Measurements from ENCODE around the gene ADAD1. TPM values are rescaled to one million over a fixed set of nuclear protein-coding genes. Genes with fewer than 3 reads are reported as not detected.

ADAD1 gene
- total RNA-seq, 2 experiments from 2014 or later = not detected

DNA sequence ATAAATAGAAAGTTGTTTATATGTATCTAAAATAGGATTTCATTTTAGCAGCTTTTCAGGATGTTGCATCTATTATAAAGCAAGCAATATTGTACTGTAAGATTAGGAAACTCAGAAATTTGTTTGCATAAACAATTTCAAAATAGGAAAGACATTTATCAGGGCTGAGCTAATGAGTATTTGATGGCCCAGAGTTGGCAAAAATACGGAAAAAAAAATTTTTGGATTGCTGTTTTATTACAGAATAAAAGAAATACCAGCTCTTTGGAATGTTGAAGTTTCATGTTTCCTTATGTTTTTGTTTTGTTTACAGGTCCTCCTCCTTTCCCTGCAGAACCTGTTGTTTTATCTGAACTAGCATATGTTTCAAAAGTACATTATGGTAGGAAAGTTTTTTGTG is 14.5 kb downstream of the ADAD1 start:
- no peak overlapping the region for H2AFZ ChIP-seq (ENCODE audit: low read length)
- BruUV-seq (replicated peaks) = no TSS peak
- intact Hi-C loops (cut with micrococcal nuclease; ENCODE audit: unreplicated experiment) = no loop called here
- TF ChIP-seq EZH2phosphoT487 (IDR thresholded peaks at IDR 0.05; ENCODE audit: borderline replicate concordance, low read depth, low read length) = no peak
- TF ChIP-seq, protein P1, sequence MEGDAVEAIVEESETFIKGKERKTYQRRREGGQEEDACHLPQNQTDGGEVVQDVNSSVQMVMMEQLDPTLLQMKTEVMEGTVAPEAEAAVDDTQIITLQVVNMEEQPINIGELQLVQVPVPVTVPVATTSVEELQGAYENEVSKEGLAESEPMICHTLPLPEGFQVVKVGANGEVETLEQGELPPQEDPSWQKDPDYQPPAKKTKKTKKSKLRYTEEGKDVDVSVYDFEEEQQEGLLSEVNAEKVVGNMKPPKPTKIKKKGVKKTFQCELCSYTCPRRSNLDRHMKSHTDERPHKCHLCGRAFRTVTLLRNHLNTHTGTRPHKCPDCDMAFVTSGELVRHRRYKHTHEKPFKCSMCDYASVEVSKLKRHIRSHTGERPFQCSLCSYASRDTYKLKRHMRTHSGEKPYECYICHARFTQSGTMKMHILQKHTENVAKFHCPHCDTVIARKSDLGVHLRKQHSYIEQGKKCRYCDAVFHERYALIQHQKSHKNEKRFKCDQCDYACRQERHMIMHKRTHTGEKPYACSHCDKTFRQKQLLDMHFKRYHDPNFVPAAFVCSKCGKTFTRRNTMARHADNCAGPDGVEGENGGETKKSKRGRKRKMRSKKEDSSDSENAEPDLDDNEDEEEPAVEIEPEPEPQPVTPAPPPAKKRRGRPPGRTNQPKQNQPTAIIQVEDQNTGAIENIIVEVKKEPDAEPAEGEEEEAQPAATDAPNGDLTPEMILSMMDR (conservative IDR thresholded peaks at IDR 0.05; ENCODE audit: low read length) = no peak
- H3K27ac ChIP-seq (ENCODE audit: low read depth, low read length, poor library complexity, severe bottlenecking) = no peak overlapping the region
- no peak overlapping the region for H3K4me2 ChIP-seq (ENCODE audit: low read length)
- H4K20me1 ChIP-seq (ENCODE audit: insufficient read depth, low read length) = no peaks in the 10 kb centered on the region
- H3K9me3 ChIP-seq (ENCODE audit: low read length) = no peaks in the 10 kb centered on the region
- H3K9me2 ChIP-seq (ENCODE audit: insufficient read depth, low read length) = no peaks in the 10 kb centered on the region
- POLR2A ChIA-PET = interaction anchor here (0.6 kb wide), 2 partner anchors 40 to 354 kb away, joined by 4 read pairs; no protein-coding TSS in a partner anchor
- no peaks in the 10 kb centered on the region for H3K79me2 ChIP-seq (ENCODE audit: insufficient read depth, low read depth, low read length)
- no peaks in the 10 kb centered on the region for H3K4me1 ChIP-seq (ENCODE audit: insufficient read depth, low read length, poor library complexity, severe bottlenecking)
- no peak overlapping the region for H3K4me3 ChIP-seq (ENCODE audit: low read depth, low read length, poor library complexity, severe bottlenecking)
- DNase-seq (ENCODE audit: low spot score) = no peak
- H3K36me3 ChIP-seq (ENCODE audit: insufficient read depth, low read length) = no peaks in the 10 kb centered on the region
- CTCF ChIA-PET (ENCODE audit: unreplicated experiment) = no interaction called here

DNA sequence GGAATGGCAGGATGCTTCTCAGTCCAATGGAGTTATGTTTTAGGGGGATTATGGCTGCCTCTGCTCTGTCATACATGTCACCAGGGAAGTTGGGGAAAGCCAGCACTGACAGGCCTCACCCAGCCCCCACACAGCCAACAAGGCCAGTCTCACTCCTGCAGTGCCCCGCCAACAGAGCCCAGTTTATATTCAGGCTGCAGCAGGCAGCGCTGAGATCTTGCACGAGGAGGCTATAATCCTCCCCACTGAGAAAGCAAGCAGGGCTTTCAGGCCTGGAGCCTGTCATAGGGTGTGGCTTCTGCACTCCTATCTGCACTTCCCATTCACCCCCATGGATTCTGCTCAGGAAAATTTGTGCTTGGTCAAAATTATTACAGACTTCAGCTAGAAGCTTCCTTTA is 25.1 kb downstream of the ADAD1 start:
- Histone ChIP-seq H2AFZ (ENCODE audit: low read length) (no peak overlapping the region), H4K20me1 (ENCODE audit: insufficient read depth, low read length) (no peaks in the 10 kb centered on the region), H3K9me2 (ENCODE audit: insufficient read depth, low read length) (no peaks in the 10 kb centered on the region), H3K4me1 (ENCODE audit: insufficient read depth, low read length, poor library complexity, severe bottlenecking) (no peaks in the 10 kb centered on the region), H3K4me2 (ENCODE audit: low read length) (no peak overlapping the region), H3K36me3 (ENCODE audit: insufficient read depth, low read length) (no peaks in the 10 kb centered on the region), H3K27ac (ENCODE audit: low read depth, low read length, poor library complexity, severe bottlenecking) (no peak overlapping the region), H3K4me3 (ENCODE audit: low read depth, low read length, poor library complexity, severe bottlenecking) (no peak overlapping the region), H3K79me2 (ENCODE audit: insufficient read depth, low read depth, low read length) (no peaks in the 10 kb centered on the region), H3K9me3 (ENCODE audit: low read length) (no peaks in the 10 kb centered on the region)
- TF ChIP-seq, protein P1 (conservative IDR thresholded peaks at IDR 0.05; ENCODE audit: low read length) = no peak
- no peak for TF ChIP-seq EZH2phosphoT487 (IDR thresholded peaks at IDR 0.05; ENCODE audit: borderline replicate concordance, low read depth, low read length)
- intact Hi-C loops (cut with micrococcal nuclease; ENCODE audit: unreplicated experiment) = no loop called here
- DNase-seq (ENCODE audit: low spot score) = no peak
- POLR2A ChIA-PET = interaction anchor here (1.1 kb wide), 1 partner anchor 16 kb away, joined by 5 read pairs; no protein-coding TSS in a partner anchor
- CTCF ChIA-PET (ENCODE audit: unreplicated experiment) = no interaction called here
- no TSS peak for BruUV-seq (replicated peaks)

DNA sequence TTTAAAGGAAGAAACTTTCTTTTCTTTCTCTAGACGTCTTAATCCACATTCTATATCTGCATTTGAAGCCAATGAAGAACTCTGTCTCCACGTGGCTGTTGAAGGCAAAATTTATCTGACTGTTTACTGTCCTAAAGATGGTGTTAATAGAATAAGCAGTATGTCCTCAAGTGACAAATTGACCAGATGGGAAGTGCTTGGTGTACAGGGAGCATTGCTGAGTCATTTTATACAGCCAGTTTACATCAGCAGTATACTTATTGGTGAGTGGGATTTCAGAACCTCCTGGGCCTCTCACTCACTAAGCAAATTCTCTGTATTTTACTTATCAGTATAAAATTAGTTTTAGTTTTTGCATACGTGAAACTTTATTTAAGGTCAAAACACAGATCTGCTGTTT is 33.7 kb downstream of the ADAD1 start:
- no peaks in the 10 kb centered on the region for H3K9me3 ChIP-seq (ENCODE audit: low read length)
- CTCF ChIA-PET (ENCODE audit: unreplicated experiment) = no interaction called here
- H3K79me2 ChIP-seq (ENCODE audit: insufficient read depth, low read depth, low read length) = no peaks in the 10 kb centered on the region
- POLR2A ChIA-PET = no interaction called here
- H3K27ac ChIP-seq (ENCODE audit: low read depth, low read length, poor library complexity, severe bottlenecking) = no peak overlapping the region
- H4K20me1 ChIP-seq (ENCODE audit: insufficient read depth, low read length) = no peaks in the 10 kb centered on the region
- H3K4me2 ChIP-seq (ENCODE audit: low read length) = no peak overlapping the region
- no peak overlapping the region for H3K4me3 ChIP-seq (ENCODE audit: low read depth, low read length, poor library complexity, severe bottlenecking)
- intact Hi-C loops (cut with micrococcal nuclease; ENCODE audit: unreplicated experiment) = no loop called here
- no peaks in the 10 kb centered on the region for H3K36me3 ChIP-seq (ENCODE audit: insufficient read depth, low read length)
- TF ChIP-seq, protein P1 (conservative IDR thresholded peaks at IDR 0.05; ENCODE audit: low read length) = no peak
- no peak for TF ChIP-seq EZH2phosphoT487 (IDR thresholded peaks at IDR 0.05; ENCODE audit: borderline replicate concordance, low read depth, low read length)
- no peak overlapping the region for H2AFZ ChIP-seq (ENCODE audit: low read length)
- BruUV-seq (replicated peaks) = no TSS peak
- no peaks in the 10 kb centered on the region for H3K4me1 ChIP-seq (ENCODE audit: insufficient read depth, low read length, poor library complexity, severe bottlenecking)
- no peak for DNase-seq (ENCODE audit: low spot score)
- H3K9me2 ChIP-seq (ENCODE audit: insufficient read depth, low read length) = no peaks in the 10 kb centered on the region
